Pons (tissue), 1 donor: Measurements from ENCODE around the gene PMM2.
A peak's percentile ranks its signal among the peaks of the same experiment; 100 is the strongest.
"Not testable (repeated sequence)": the region's sequence is repeated elsewhere in the genome, so short reads cannot be mapped to it uniquely, and the experiment has no call there.

Source experiments
- DNase-seq: peaks from one replicate; pipeline ENCODE4 v3.0.0-alpha.2; 2016; ENCODE audit warnings: low spot score

Gene PMM2

DNA sequence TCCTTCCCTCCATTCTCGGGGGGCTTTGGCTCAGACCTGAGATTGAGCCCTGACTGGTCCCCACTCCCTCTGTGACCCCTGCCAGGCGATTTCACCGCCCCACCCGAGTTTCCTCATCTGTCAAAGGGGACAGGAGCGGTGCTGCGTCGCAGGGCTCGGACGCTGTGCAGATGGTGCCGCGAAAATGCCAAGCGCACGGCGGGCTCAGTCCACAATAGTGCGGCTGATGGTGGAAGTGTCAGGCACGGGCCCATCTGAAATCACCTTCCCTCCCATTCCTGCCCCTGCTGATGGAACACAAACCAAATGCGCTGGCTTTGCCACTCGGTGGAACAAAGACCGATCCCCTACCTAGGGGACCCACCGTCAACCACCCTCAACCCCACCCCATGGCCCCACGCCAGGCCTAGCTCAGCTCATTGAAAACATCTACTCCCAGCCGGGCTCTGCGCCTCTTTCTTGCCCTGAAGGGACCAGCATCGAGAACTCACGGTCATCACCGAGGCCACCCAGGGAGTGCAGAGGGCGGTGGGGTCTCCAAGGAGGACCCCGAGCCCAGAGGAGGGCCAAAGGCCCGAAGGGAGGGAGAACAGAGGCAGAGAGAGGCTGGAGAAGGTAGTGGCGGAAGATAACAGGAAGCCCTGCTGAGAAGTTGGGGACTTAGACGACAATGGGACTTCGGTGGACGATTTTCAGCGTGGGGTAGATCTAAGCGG is 69.7 kb downstream of the PMM2 start:
- DNase-seq: peak; percentile 35

DNA sequence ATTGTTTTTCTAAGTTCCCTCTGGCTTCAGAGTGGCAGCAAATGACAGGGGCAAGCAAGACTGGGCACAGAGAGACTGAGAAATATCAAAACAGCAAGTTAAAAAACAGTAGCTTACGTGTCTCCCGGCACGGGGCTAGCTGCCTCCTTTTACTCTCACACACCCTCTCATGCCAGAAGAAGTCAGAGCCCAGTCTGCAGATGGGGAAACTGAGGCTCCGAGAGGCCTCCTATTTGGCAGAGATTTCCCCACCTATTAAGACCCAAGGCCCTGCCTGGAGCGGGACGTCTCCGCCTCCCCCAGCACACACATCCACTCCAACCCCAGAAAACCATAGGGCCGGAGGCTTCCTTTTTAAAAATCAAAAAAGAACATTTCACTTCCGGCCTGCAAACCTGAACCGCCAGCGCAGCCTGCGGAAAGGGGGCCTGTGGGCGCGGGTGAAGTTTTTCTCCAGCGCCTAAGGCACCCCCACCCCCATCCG is 70.3 kb downstream of the PMM2 start:
- no peak for DNase-seq

- peak; percentile 86 for DNase-seq
Measured at GRCh38 chr16:8868416-8869211, 71.0 kb downstream of the PMM2 start, which contains the start of gene CARHSP1. Gene CARHSP1, minus strand, starts transcription at chr16:8869006. Its CDS starts 9,678 bp downstream, at chr16:8859328.

GRCh38 chr16:8869212-8869987 is 71.8 kb downstream of the PMM2 start:
- DNase-seq: peak; percentile 32

- not testable (repeated sequence) for DNase-seq
Measured at GRCh38 chr16:8869988-8870241, 72.3 kb downstream of the PMM2 start.

DNA sequence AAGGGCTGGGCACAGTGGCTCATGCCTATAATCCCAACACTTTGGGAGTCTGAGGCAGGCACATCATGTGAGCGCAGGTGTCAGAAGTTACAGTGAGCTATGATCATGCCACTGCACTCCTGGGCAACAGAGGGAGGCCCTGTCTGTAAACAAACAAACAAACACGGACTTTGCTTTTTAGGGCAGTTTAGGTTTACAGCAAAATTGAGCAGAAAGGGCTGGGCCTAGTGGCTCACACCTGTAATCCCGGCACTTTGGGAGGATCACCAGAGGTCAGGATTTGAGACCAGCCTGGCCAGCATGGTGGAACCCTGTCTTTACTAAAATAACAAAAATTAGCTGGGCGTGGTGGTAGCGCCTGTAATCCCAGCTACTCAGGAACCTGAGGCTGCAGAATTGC is 74.4 kb downstream of the PMM2 start:
- no peak for DNase-seq

DNA sequence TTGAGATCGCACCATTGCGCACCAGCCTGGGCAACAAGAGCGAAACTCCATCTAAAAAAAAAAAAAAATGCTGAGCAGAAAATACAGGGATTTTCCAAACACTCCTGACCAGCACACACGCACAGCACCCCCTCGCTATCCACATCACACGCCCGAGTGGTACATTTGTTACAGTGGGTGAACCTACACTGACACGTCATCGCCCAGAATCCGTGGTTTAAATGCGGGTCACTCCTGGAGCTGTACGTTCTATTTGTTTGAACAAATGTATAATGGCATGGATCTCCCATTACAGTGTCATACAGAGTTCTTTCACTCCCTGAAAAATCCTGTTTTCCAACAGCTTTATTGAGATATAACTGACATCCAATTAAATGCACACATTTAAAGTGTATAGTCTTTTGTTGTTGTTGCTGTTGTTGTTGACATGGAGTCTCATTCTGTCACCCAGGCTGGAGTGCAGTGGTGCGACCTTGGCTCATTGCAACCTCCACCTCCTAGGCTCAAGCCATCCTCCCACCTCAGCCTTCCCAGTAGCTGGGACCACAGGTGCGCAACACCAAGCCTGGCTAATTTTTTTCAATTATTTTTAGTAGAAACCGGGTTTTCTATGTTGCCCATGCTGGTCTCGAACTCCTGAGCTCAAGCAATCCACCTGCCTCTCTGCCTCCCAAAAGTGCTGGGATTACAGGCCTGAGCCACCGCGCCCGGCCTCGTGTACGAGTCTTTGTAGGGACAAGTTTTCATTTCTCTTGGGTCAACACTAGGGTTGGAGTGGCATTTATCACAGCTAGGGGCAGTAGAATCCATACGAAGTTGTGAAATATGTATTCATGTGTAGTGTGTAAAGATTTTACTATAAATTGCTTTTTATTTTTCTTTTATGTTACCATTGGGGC is 75.6 kb downstream of the PMM2 start:
- DNase-seq: no peak

DNA sequence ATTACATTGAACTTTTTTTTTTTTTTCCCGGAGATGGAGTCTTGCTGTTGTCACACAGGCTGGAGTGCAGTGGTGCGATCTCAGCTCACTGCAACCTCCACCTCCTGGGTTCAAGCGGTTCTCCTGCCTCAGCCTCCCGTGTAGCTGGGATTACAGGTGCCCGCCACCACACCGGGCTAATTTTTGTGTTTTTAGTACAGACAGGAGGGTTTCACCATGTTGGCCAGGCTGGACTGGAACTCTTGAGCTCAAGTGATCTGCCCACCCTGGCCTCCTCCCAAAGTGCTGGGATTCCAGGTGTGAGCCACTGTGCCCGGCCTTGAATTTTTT is 76.2 kb downstream of the PMM2 start:
- DNase-seq: not testable (repeated sequence)

DNA sequence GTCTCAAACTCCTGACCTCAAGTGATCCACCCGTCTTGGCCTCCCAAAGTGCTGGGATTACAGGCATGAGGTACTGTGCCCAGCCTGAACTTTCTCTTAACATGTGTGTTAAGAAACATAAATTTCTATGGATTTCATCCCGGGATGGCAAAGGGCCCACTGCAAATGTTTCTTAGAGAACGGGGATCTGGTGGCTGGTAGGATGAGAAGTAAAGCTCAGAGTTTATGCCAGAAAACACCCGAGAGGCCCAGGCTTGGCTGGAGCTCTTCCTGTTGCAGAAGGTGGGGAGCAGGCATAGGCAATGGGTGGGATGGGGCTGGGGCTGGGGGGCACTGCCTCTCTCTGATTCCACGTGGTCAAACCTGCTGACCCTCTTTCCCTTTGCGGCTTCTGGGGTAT is 76.7 kb downstream of the PMM2 start:
- DNase-seq: no peak

DNA sequence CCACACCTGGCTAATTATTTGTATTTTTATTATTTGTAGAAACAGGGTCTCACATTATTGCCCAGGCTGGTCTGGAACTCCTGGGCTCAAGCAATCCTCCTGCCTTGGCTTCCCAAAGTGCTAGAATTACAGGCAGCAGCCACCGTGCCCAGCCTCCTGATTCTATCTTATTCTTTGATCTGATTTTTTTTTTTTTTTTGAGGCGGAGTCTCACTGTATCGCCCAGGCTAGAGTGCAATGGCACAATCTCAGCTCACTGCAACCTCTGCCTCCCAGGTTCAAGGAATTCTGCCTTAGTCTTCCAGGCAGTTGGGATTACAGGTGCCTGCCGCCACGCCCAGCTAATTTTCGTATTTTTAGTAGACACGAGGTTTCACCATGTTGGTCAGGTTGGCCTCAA is 77.7 kb downstream of the PMM2 start:
- not testable (repeated sequence) for DNase-seq

- no peak for DNase-seq
Measured at GRCh38 chr16:8877894-8878522, 80.4 kb downstream of the PMM2 start.

DNA sequence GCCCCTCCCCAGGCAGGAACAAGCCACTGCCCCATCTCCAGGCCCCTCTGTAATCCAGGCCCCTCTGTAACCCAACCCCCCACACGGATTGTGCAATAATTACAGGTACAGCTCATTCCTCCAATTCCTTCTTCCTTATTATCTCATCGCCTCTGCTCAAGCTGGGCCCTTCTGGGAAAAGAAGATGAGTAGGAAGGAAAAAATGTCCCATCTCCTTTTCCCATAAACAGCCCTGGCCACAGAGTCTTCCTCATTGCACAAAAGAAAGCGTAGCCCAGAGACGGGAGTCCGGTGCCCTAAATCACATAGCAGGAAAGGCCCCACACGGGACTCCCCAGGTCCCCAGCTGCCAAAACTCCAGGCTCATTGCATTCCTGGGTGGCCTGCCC is 80.9 kb downstream of the PMM2 start:
- DNase-seq: no peak

DNA sequence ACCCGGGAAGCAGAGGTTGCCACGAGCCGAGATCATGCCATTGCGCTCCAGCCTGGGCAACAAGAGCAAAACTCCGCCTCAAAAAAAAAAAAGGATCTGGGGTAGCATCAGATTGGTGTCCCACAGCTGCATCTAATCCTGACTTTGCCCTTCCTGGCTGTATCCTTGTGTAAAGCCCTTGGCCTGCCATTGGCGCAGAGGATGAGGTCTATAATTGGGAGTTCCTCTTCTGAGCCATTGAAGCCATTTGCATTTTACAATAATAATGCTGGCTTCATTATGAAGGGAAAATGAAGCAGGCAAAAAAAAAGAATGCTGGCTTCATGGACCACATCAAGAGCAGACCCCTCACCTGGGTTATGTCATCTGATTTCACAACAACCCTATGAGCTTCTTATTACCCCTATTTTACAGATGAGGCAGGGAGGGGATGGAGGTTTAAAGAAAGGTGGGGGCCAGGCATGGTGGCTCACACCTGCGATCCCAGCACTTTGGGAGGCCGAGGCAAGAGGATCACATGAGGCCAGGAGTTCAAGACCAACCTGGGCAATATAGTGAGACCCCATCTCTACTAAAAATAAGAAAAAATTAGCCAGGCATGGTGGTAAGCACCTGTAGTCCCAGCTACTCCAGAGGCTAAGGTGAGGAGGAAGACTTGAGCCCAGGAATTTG is 83.3 kb downstream of the PMM2 start:
- DNase-seq: no peak

GRCh38 chr16:8882041-8882617 is 84.5 kb downstream of the PMM2 start, which contains the start of gene LITAFD:
Gene LITAFD, plus strand, starts transcription at chr16:8882351. Its CDS starts 2,005 bp downstream, at chr16:8884356.
- DNase-seq: no peak

- DNase-seq: no peak
Measured at GRCh38 chr16:8882725-8883377, 85.2 kb downstream of the PMM2 start.

DNA sequence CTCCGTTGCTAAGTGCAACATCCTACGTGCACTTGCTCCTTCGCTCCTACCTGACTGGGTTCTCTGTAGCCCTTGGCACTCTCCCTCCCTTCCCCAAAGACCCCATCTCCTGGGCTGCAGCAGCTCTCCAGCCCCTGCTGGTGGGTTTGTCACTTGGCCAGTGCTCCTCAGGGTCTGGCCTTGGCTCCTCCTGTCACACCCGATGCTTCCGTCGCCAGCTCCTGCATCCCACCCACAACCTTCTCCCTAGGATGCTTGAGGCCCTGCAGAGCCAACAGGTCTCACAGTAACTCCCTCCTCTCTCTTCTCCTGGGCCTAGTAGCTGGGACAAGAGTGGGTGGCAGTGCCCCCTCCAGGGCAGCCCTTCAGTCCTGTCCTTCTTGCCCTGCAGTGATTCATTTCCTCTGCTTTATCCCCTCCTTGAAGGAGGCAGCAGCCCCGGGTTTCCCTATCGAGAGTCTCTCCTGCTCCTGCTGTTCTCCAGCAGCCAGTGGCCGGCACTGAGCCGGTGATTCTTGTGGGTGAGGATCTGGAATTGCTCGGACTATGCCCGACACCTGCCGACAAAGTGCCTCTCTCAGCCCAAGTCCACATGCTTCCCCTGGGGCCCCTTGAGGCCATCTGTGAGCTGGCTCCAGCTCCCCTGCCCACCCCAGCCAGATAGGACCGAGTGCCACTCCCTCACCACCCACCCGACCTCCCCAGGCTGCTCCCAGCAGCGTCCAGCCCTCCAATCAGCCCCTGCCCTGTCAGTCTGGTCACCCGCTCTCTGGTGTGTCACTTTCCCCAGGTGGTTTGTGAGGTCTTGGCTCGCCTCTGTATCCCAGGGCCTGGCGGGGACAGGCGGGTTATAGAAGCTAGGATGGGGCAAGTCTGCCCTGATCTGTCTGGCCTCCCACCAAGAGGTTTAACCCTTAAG is 88.3 kb downstream of the PMM2 start:
- DNase-seq: no peak

GRCh38 chr16:8886593-8887430 is 89.2 kb downstream of the PMM2 start:
- no peak for DNase-seq

GRCh38 chr16:8887431-8887765 is 89.8 kb downstream of the PMM2 start:
- no peak for DNase-seq
